ENCODE data around the gene DOCK11. TPM values are rescaled to one million over a fixed set of nuclear protein-coding genes. Genes with fewer than 3 reads are reported as not detected.

DOCK11 gene
- total and polyA plus RNA-seq, 2 donors (not counting 1 experiment from before 2014, with no cell fraction given): 31.0 to 83.5 TPM

DNA sequence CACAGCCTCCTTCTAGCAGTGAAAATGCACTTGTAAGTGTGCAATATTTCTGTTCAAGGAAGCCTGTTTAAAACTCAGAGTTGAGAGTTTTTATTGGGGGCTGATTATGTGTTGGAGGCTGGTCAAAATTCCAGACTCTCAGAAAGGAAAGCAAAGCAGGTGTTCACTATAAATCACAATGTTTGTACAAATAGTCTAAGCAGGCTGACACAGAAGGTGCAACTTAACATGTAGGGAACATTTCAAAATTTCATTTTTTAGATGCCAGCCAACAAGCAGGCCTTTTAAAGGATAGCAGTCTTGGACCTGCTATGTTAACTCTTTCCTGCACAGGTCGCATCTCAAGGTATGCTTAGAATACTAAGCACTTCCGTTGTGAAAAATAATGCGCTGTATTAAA, 119.5 kb downstream of the DOCK11 start:
- Mint-ChIP-seq H3K4me3 (no peak overlapping the region), H3K4me1 (peaks cover 7% of the 10 kb centered on the region), H3K27ac (no peak overlapping the region), H3K27me3 (no peaks in the 10 kb centered on the region), H3K9me3 (ENCODE audit: insufficient read depth) (no peaks in the 10 kb centered on the region)
- intact Hi-C loops (cut with micrococcal nuclease): no loop called here
- no peak for ATAC-seq (ENCODE audit: low read depth)
- Histone ChIP-seq H3K27me3 (replicated peaks in 1 of 4; ENCODE audit: control extremely low read depth in 1 of 4, control insufficient read depth in 3 of 4, insufficient read depth in 4 of 4, low read length in 3 of 4) (no peaks in the 10 kb centered on the region), H2AFZ (ENCODE audit: insufficient read depth, low read depth, low read length, poor library complexity, severe bottlenecking) (no peak overlapping the region), H3K9me3 (ENCODE audit: control extremely low read depth in 1 of 3, control insufficient read depth in 2 of 3, insufficient read depth in 1 of 3, low read length in 2 of 3) (no peaks in the 10 kb centered on the region), H3K4me3 (ENCODE audit: control extremely low read depth in 1 of 5, extremely low read depth in 1 of 5, insufficient read depth in 1 of 5, low read depth in 2 of 5, low read length in 4 of 5) (no peak overlapping the region), H3K4me2 (replicated peaks; ENCODE audit: low read depth, low read length, poor library complexity, severe bottlenecking) (no peak overlapping the region), H3K79me2 (ENCODE audit: control insufficient read depth, insufficient read depth, low read length) (no peaks in the 10 kb centered on the region), H4K20me1 (ENCODE audit: control insufficient read depth, insufficient read depth, low read length, poor library complexity, severe bottlenecking) (no peaks in the 10 kb centered on the region), H3K27ac (ENCODE audit: low read length in 2 of 2) (no peak overlapping the region), H3K36me3 (replicated peaks in 1 of 2; ENCODE audit: control extremely low read depth in 1 of 2, control insufficient read depth in 1 of 2, extremely low read depth in 1 of 2, insufficient read depth in 2 of 2, low read length in 1 of 2) (peaks cover 1 to 61% of the 10 kb centered on the region in 2 experiments), H3K4me1 (ENCODE audit: control insufficient read depth in 2 of 2, insufficient read depth in 2 of 2, low read length in 2 of 2) (no peaks in the 10 kb centered on the region), H3K9ac (ENCODE audit: low read length) (no peak overlapping the region)
- DNase-seq: no peak
- no CpG with 5 or more reads among the region's 3 CpGs for WGBS (ENCODE audit: insufficient coverage)
- ChIA-PET POLR2A (no interaction called here), CTCF (no interaction called here)
- TF ChIP-seq, protein P1, sequence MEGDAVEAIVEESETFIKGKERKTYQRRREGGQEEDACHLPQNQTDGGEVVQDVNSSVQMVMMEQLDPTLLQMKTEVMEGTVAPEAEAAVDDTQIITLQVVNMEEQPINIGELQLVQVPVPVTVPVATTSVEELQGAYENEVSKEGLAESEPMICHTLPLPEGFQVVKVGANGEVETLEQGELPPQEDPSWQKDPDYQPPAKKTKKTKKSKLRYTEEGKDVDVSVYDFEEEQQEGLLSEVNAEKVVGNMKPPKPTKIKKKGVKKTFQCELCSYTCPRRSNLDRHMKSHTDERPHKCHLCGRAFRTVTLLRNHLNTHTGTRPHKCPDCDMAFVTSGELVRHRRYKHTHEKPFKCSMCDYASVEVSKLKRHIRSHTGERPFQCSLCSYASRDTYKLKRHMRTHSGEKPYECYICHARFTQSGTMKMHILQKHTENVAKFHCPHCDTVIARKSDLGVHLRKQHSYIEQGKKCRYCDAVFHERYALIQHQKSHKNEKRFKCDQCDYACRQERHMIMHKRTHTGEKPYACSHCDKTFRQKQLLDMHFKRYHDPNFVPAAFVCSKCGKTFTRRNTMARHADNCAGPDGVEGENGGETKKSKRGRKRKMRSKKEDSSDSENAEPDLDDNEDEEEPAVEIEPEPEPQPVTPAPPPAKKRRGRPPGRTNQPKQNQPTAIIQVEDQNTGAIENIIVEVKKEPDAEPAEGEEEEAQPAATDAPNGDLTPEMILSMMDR (IDR thresholded peaks at IDR 0.05): no peak
- TF ChIP-seq EZH2 (IDR thresholded peaks at IDR 0.05; ENCODE audit: borderline replicate concordance, insufficient read depth, low read depth, low read length, poor library complexity, severe bottlenecking): no peak

DNA sequence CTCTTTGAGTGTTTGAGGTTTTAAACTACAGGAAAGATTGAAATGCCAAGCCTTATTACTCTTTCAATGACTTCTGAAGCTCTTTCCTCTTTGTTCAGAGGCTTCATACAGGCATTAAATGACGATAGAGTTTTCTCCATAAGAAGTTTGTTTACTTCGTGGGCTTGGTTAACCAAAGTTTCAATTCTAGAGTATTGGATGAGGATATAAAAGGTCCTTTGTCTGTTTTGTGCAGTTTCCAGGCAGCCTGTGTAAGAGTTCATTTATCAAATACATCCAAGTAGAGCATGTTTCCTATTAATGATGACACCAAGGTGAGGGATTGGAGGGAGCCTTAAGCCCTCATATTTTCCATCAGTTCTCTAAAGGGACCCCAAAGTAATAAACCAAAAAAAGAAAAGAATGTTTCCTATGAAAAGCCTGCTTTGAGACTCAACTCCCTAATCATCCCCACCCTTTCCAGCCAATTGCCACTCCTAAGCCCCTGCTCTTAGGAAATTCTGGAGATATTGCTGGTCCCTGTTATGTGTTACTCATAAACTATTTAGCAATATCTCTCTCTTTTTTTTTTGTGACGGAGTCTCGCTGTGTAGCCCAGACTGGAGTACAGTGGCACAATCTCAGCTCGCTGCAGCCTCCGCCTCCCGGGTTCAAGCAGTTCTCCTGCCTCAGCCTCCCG, 125.6 kb downstream of the DOCK11 start:
- CTCF ChIA-PET: interaction anchor here (0.6 kb wide), 1 partner anchor 155 kb away, joined by 4 read pairs; no protein-coding TSS in a partner anchor
- Histone ChIP-seq H3K4me1 (ENCODE audit: control insufficient read depth in 2 of 2, insufficient read depth in 2 of 2, low read length in 2 of 2) (no peaks in the 10 kb centered on the region), H3K27me3 (replicated peaks in 1 of 4; ENCODE audit: control extremely low read depth in 1 of 4, control insufficient read depth in 3 of 4, insufficient read depth in 4 of 4, low read length in 3 of 4) (no peaks in the 10 kb centered on the region), H3K4me3 (ENCODE audit: control extremely low read depth in 1 of 5, extremely low read depth in 1 of 5, insufficient read depth in 1 of 5, low read depth in 2 of 5, low read length in 4 of 5) (no peak overlapping the region), H3K79me2 (ENCODE audit: control insufficient read depth, insufficient read depth, low read length) (no peaks in the 10 kb centered on the region), H2AFZ (ENCODE audit: insufficient read depth, low read depth, low read length, poor library complexity, severe bottlenecking) (no peak overlapping the region), H3K9me3 (ENCODE audit: control extremely low read depth in 1 of 3, control insufficient read depth in 2 of 3, insufficient read depth in 1 of 3, low read length in 2 of 3) (no peaks in the 10 kb centered on the region), H3K36me3 (replicated peaks in 1 of 2; ENCODE audit: control extremely low read depth in 1 of 2, control insufficient read depth in 1 of 2, extremely low read depth in 1 of 2, insufficient read depth in 2 of 2, low read length in 1 of 2) (peaks cover 0 to 57% of the 10 kb centered on the region in 2 experiments), H3K27ac (ENCODE audit: low read length in 2 of 2) (no peak overlapping the region), H3K4me2 (replicated peaks; ENCODE audit: low read depth, low read length, poor library complexity, severe bottlenecking) (no peak overlapping the region), H3K9ac (ENCODE audit: low read length) (no peak overlapping the region), H4K20me1 (ENCODE audit: control insufficient read depth, insufficient read depth, low read length, poor library complexity, severe bottlenecking) (no peaks in the 10 kb centered on the region)
- intact Hi-C loops (cut with micrococcal nuclease): no loop called here
- POLR2A ChIA-PET: no interaction called here
- ATAC-seq (ENCODE audit: low read depth) (no peak), DNase-seq (no peak)
- Mint-ChIP-seq H3K4me1 (no peaks in the 10 kb centered on the region), H3K27me3 (no peaks in the 10 kb centered on the region), H3K9me3 (ENCODE audit: insufficient read depth) (no peaks in the 10 kb centered on the region), H3K4me3 (no peak overlapping the region), H3K27ac (no peak overlapping the region)
- TF ChIP-seq, protein P1 (IDR thresholded peaks at IDR 0.05): no peak
- no peak for TF ChIP-seq EZH2 (IDR thresholded peaks at IDR 0.05; ENCODE audit: borderline replicate concordance, insufficient read depth, low read depth, low read length, poor library complexity, severe bottlenecking)
- 100% methylated on average over 3 of the region's 8 CpGs for WGBS (ENCODE audit: insufficient coverage)
